Stimulated activated CD8-positive, alpha-beta memory T cell treated with anti-CD3 and anti-CD28 coated beads, Interleukin-12 subunit alpha, Interleukin-12 subunit beta, amount 100 ng/mL, for 24 hours (primary cell): ENCODE data around the gene DACH1.
"Not testable (repeated sequence)": the region's sequence is repeated elsewhere in the genome, so short reads cannot be mapped to it uniquely, and the experiment has no call there.

Source experiments
- DNase-seq: peaks from one replicate; pipeline ENCODE4 v3.0.0-alpha.2; 2020; ENCODE audit errors: extremely low read depth

Gene DACH1

GRCh38 chr13:71828564-71828963, 38.4 kb downstream of the DACH1 start:
- no peak for DNase-seq

DNA sequence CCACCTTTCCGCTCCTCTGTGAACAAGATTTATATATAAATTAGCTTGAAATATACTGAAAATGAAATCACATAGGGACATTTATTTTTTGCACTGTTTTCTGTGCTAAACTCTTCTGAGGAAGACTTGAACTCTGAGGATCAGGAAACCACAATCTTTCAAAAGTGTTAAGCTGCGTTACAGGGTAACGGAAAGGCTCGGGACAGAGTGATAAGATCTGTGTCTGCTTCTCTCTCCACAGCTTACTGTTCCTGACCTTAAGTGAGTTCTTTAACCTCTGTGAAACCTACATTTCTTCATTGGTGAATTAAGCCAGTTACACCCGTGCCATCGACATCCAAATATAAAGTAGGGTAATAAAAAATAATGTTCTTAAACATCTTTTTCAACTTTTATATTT, 38.9 kb downstream of the DACH1 start:
- DNase-seq = no peak

DNA sequence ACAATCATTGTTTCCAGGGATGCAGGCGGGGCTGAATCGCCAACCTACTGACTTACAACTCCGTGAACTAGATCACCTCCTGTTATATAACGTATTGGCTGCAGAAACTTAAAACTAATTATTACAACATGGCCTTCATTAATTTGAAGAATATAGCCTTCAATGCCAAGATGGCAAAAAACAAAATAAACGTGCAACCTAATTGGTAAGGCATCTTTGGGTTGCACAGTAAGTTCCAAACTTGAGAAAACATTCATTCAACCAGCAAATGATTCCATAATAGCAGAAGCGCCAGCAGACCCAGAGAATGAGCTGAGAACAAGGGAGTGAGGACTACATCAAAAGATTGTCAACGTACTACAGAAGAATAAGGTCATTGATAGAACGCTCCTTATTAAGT, 39.8 kb downstream of the DACH1 start:
- DNase-seq = no peak

- DNase-seq = no peak
These were observed 46.3 kb downstream of the DACH1 start for GRCh38 chr13:71820699-71821098.

DNA sequence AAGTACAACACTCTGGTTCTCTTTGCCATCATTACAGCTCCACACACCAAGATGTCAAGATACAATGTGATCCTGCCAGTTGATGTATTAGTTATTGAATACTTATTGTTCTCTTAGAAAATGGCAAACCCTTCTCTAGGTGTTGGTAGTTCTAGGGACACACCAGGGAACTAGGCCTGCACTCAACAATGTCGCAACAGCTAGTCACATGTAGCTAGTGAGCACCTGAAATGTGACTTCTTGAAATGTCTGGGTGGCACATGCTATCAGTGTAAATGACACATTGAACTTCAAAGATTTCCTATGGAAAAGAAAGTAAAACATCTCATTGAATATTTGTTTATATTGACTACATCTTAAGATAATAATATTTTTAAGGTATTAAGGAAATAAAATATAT, 49.7 kb downstream of the DACH1 start:
- DNase-seq = no peak

GRCh38 chr13:71814806-71815360, 52.1 kb downstream of the DACH1 start:
- DNase-seq = no peak

DNA sequence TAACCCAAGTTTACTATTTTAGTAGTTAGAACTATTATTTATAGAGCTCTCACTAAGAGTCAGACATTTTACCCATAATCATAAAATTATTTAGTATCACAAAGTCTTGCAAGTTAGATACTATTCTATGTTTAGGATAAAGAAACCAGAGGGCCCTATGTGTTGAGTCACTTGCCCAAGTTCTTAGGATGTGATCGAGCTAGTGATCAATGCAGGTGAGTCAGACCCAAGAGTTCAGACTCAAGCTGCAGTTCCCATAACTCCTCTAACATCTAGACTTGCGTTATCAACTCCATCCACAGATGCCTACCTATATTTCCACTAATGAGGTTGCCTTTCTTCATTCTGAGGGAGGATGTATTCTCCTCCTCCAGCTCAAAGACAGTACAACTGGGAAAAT, 53.8 kb downstream of the DACH1 start:
- no peak for DNase-seq

- no peak for DNase-seq
These were observed 55.7 kb downstream of the DACH1 start for GRCh38 chr13:71811344-71811743.

DNA sequence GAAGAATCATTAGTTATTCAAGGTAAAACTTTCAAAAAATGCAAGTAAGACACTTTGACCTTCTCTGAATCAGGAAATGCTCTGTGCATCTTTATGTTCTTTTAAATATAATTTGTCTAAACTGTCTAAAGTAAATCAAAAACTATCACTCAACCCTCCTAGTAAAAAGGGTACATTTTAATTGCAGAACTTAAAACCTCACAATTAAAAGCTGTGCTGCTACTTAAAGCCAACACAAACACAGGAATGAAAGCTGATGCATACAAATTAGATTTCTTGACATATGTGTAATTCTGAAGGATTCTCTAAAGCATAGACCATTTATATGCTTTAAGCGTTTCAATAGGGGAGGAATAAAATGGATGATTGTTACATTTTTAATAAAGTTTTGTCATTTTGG, 58.3 kb downstream of the DACH1 start:
- DNase-seq = no peak

DNA sequence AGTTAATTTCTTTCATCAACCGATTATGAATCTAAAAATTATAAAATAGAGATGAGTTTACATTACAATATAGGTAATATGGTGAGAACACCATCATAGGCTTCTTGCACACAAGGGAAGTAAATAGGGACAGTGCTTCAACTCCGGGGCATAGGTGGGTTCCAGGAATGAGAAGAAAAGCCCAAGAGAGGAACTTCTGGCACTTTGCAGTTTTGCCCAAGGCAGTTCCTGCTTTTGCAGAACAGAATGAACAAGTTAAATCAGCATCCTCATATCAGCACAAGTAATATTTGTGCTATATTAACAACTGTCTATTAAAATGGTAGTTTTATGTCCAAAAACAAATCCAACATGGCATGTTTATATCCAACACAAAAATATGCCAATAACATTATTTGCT, 60.1 kb downstream of the DACH1 start:
- no peak for DNase-seq

GRCh38 chr13:71803066-71803465, 63.9 kb downstream of the DACH1 start:
- no peak for DNase-seq

- no peak for DNase-seq
These were observed 65.2 kb downstream of the DACH1 start for GRCh38 chr13:71801781-71802180.

GRCh38 chr13:71801165-71801760, 65.7 kb downstream of the DACH1 start:
- DNase-seq = no peak

- DNase-seq = no peak
These were observed 67.7 kb downstream of the DACH1 start for GRCh38 chr13:71799324-71799723.

- no peak for DNase-seq
These were observed 68.3 kb downstream of the DACH1 start for GRCh38 chr13:71798707-71799106.

DNA sequence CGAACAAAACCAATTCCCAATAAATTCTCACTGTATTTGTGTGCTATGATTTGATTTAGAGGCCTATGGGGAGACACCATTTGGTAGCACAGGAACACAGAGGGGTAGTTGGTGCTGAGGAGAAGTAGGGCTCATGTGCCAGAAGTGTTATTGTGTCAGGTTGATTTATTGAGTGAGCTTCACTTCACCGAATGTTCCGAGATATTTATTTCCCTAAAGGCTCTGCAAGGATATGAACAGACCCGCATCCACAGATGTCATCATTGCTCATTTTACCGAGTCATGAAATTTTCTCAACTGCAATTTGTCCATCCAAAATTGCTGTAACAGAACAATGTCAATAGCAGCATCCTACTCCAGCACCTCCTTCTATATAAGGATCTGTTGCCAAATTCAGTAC, 69.5 kb downstream of the DACH1 start:
- DNase-seq = no peak

- no peak for DNase-seq
These were observed 77.2 kb downstream of the DACH1 start for GRCh38 chr13:71789693-71790329.

DNA sequence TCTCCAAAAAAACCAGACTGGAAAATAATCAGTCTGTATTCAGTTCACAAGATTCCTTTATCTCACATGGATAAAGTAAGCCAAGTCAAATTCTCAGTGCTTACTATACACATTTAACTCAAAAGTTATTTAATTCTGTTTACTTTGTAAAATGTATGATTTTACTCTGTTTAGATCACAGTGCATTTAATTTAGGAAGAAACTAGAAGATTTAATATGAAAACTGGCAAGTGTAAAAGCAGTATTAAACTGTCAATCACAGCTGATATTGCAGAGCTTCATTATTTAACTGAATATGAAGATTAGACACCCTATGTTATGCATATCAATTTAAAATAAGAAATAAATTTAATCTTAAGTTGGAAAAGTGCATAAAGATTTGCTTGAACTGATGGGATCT, 78.0 kb downstream of the DACH1 start:
- DNase-seq = no peak

DNA sequence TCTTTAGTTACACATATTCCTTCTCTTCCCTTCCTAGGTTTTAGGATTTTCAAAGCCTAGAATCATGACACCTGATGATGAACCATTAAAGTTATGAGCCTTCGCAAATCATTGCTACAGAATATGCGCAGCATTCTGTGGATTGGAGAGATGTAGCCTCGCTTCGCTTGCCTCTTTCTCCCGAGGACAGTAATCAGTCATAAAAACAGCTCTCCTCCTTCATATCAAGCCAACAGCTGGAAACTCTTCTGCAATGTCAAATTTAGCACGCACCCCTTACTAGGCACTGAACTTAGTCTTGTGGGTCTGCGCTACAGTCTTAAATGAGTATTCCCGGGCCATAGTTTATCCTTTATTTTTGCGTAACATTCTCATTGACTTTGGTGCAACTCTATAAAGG, 79.6 kb downstream of the DACH1 start:
- DNase-seq = no peak

- no peak for DNase-seq
These were observed 80.1 kb downstream of the DACH1 start for GRCh38 chr13:71786875-71787274.

- no peak for DNase-seq
These were observed 81.6 kb downstream of the DACH1 start for GRCh38 chr13:71785361-71785760.

- no peak for DNase-seq
These were observed 86.5 kb downstream of the DACH1 start for GRCh38 chr13:71780546-71780945.

- DNase-seq = not testable (repeated sequence)
These were observed 88.0 kb downstream of the DACH1 start for GRCh38 chr13:71778998-71779397.

DNA sequence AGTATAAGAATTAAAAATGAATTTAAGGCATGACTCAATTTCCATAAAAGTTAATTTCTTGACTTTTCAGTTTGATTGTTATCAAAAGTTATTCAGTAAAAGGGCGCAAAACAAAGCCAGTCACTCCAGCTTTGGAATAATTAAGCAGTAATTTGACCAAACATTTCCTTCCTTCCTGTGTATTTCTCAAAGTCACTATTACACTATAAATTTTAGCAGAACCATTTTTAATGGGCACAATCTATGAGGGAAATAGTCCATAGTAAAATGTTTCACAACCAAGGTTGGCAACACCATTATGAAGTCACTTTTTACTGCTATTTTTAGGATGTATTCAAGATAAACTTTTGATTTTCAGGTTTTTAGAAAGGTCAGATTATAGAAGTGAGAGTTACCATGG, 91.0 kb downstream of the DACH1 start:
- DNase-seq = no peak
